VCaP (cell line): ENCODE data around the gene HS1BP3.

Experiments used
- H3K27ac ChIP-seq: fragments of 450-650 bp; 2 replicates; pipeline ENCODE4 v1.5.1; 2017
- TF ChIP-seq, protein P1 (sequence below): fragments of 450-650 bp; conservative IDR thresholded peaks from 2 replicates; pipeline ENCODE4 v1.5.1; 2017; ENCODE audit warnings: mild to moderate bottlenecking, moderate library complexity

HS1BP3 gene

DNA sequence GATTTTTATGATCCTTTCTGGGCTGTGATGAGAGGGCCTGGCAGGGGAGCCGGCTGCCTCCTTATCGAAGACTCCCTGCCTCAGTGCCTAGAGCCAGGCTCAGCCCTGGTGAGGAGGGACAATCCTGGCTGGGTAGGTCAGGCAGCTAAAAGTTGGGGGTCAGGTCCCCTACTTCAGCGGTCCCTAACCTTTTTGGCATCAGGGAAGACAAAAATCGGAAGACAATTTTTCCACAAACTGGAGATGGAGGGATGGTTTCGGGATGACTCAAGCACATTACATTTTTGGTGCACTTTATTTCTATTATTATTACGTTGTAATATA lies 53.1 kb downstream of the HS1BP3 start:
- peak overlapping the region; percentile 35 for H3K27ac ChIP-seq
- TF ChIP-seq, protein P1, sequence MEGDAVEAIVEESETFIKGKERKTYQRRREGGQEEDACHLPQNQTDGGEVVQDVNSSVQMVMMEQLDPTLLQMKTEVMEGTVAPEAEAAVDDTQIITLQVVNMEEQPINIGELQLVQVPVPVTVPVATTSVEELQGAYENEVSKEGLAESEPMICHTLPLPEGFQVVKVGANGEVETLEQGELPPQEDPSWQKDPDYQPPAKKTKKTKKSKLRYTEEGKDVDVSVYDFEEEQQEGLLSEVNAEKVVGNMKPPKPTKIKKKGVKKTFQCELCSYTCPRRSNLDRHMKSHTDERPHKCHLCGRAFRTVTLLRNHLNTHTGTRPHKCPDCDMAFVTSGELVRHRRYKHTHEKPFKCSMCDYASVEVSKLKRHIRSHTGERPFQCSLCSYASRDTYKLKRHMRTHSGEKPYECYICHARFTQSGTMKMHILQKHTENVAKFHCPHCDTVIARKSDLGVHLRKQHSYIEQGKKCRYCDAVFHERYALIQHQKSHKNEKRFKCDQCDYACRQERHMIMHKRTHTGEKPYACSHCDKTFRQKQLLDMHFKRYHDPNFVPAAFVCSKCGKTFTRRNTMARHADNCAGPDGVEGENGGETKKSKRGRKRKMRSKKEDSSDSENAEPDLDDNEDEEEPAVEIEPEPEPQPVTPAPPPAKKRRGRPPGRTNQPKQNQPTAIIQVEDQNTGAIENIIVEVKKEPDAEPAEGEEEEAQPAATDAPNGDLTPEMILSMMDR = no peak

DNA sequence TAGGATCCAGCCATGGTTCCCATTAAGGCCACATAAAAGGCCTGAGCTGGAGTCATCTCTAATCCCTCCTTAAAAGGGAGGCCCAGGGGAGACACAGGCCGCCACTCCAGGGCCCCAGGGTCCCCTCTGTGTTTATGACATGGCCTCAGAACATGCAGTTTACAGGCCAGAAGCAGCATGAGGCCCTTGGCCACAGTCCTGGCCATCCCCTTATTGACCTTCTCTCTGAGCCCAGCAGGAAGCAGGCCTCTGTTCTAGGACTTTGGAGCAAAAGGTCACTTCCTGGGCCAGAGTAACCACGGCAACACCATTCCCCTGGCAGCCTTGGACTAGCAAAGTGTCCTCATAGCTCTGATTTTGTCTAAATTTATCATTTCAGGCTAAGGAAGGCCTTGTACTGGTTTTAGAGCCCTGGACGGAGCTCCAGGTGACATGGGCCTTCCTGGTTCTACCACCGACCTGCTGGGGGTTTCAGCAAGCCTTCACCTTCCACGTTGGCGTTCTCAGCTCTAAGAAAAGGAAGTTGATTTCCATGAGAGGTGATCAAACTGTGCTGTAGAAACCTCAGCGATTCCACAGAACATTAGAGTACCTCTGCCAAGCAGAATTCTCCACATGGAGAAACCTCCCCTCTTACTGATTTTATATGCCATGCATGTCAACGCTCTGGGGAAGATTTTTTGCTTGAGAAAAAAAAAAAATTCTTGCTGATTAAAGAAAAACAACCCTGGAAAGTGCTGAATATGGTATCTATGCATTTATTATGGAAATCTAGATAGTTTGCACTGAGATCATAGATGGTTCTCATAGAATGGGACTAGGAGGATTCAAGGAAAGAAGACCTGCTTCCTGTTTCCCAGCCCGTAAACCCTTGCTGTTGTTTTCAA lies 53.7 kb downstream of the HS1BP3 start:
- TF ChIP-seq, protein P1 = no peak
- H3K27ac ChIP-seq = peak overlapping the region; percentile 35

DNA sequence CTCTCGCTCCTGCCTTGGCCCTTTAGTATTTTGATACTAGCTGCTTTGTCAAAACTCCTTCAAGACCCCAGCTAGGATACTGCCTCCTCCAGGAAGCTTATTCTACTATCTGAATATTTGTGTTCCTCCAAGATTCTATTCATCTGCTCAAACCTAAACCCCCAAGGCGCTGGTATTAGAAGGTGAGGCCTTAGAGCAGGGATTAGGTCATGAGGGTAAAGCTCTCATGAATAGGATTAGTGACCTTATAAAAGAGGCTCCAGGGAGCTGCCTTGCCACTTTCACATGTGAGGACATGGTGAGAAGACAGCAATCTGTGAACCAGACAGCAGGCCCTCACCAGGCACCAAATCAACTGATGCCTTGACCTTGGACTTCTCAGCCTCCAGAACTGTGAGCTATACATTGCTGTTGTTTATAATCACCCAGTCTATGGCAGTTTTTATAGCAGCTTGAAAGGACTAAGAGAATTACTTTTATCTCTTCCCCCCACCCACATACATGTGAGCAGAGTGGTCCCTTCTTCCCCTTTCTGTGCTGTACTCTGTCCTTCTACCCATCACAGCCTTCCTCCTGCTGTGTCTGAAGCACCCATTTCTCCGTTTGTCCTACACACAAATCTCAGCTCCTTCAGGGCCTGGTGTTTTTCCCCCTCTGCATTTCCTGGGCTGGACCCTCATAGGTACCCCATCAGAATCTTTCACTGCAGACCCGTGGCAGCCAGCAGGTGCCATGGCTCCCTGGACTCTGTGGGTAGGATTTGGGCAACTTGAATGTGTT lies 54.5 kb downstream of the HS1BP3 start:
- TF ChIP-seq, protein P1 = no peak
- peak overlapping the region; percentile 35 for H3K27ac ChIP-seq

DNA sequence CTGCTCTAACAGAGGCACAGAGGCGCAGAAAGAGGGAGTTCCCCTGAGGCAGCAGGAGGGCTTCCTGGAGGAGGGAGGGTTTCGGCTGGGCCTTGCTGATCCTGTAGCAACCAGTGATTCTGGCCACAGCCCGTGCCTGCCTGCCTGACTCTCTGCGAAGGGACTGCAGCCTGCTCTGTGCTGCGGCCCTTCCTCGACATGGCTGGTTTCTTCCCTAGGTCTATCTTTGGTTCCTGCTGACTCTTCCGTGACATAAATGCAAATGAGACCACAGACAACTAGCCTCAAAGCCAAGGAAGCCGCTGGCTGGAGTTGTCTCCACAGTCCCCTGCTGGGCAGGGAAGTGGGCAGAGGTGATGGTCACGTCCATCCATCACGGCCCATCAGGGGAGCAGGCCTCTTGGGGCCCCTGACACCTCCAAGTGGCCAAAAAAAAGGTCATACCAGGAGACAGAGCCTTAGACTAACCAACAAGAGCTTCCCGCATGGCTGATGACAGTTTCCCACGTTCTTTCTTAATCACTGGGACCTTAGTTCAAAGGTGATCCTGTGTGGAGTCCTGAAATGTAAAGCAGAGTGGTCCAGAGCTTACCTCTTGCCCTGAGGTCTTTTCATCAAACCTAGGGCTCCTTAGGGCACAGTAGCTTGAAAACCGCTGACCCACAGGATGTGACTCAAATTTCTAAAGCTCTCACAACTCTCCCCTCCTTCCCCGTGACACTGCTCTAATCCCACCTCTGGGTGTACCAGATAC lies 55.3 kb downstream of the HS1BP3 start:
- TF ChIP-seq, protein P1 = no peak
- no peak overlapping the region for H3K27ac ChIP-seq

DNA sequence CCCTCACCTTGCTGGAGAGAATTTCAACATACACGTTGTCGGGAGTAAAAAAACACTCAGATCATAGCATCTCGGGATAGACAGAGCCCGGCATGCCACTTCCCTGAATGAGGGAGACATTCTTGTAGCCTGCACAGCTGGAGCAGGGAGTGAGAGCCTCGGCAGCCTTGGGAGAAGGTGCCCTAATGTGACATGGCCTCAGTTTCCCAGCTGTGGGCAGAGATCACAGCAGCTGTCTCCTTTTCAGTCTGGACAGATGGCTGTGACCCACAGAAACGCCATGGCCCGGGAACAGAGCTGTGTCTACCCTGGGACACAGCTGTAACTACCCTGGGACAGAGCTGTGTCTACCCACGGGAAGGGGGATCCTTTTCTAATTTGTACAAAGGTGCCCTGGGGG lies 55.9 kb downstream of the HS1BP3 start:
- no peak overlapping the region for H3K27ac ChIP-seq
- TF ChIP-seq, protein P1 = no peak

DNA sequence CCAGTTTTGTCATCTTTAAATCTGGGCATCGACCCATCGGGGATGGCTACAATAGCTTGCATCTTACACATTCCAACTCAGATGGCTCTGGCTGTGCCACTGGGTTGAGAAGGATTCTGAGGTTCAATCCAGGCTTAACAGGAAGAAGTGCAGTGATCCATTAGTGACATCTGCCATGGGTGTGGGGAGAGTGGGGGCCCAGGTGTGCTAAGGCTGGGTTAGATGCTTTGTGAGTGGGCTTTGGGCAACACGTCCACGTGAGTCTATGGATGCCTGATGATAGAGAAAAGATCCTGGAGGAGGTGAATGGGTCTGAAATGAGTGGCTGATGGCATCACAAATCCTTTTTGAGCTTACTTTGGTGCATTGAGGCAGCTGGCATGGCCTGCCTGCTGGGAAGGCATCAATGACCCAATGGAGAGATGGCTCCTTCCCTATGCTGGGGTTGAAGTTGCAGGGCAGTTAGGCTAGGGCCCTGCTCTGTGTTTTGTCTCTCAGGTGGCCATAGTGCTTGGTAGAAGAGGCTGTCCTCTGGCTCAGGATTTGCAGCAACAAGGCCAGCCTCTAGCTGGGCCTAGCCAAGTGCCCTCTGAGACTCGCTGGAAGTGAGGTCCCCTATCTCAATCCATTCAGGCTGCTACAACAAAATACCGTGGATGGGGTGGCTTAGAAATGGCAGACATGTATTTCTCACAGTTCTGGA lies 56.7 kb downstream of the HS1BP3 start:
- TF ChIP-seq, protein P1 = no peak
- H3K27ac ChIP-seq = no peak overlapping the region
